Upper lobe of left lung (tissue), 6 donors: ENCODE data around the gene RERE. TPM values are rescaled to one million over a fixed set of nuclear protein-coding genes. Genes with fewer than 3 reads are reported as not detected.
"Not testable (repeated sequence)": the region's sequence is repeated elsewhere in the genome, so short reads cannot be mapped to it uniquely, and the experiment has no call there.

Source experiments
- ATAC-seq, 2 donors: fragments of 200-7000 bp; cut with Tn5 transposase; one replicate each; pipeline ENCODE4 v1.9.1; 2022; ENCODE audit warnings: mild to moderate bottlenecking in 2 of 2, moderate library complexity in 2 of 2; ENCODE audit not compliant: low FRiP score in 2 of 2
- DNase-seq, 2 donors: peaks; one replicate each; pipeline ENCODE4 v3.0.0-alpha.2; 2019 to 2020
- H3K27ac ChIP-seq, 4 donors: fragments of 200-600 bp; sonication (generic); one replicate each; pipeline ENCODE4 v1.5.1; 2016 to 2019
- H3K27me3 ChIP-seq, 4 donors: fragments of 200-600 bp; sonication (generic); one replicate each; pipeline ENCODE4 v1.5.1; 2017 to 2019
- H3K36me3 ChIP-seq, 4 donors: fragments of 200-600 bp; sonication (generic); one replicate each; pipeline ENCODE4 v1.5.1; 2016 to 2019
- H3K4me1 ChIP-seq, 4 donors: fragments of 200-600 bp; sonication (generic); one replicate each; pipeline ENCODE4 v1.5.1; 2018 to 2019
- H3K4me3 ChIP-seq, 4 donors: fragments of 200-600 bp; sonication (generic); one replicate each; pipeline ENCODE4 v1.5.1; 2017 to 2019; ENCODE audit warnings: mild to moderate bottlenecking in 2 of 4, moderate library complexity in 1 of 4
- H3K9me3 ChIP-seq, 4 donors: fragments of 200-600 bp; sonication (generic); one replicate each; pipeline ENCODE4 v1.5.1; 2018 to 2019
- CTCF ChIP-seq, 6 experiments: fragments of 450-650 bp in 4 of 6; fragments of 200-600 bp in 2 of 6; sonication (generic) in 2 of 6; IDR thresholded peaks; one replicate each; pipeline ENCODE4 v1.5.1; 2016 to 2019; ENCODE audit warnings: antibody characterized with exemption in 6 of 6
- EP300 ChIP-seq, 4 donors: sonication (generic); formaldehyde crosslinking; IDR thresholded peaks; one replicate each; pipeline ENCODE4 v1.5.1; 2017; ENCODE audit warnings: antibody characterized with exemption in 4 of 4, control low read depth in 2 of 4
- POLR2A ChIP-seq, 4 donors: fragments of 450-650 bp; IDR thresholded peaks; one replicate each; pipeline ENCODE4 v1.5.1; 2016 to 2017; ENCODE audit warnings: antibody characterized with exemption in 4 of 4, mild to moderate bottlenecking in 2 of 4
- POLR2AphosphoS5 ChIP-seq, 2 donors: sonication (generic); formaldehyde crosslinking; IDR thresholded peaks; one replicate each; pipeline ENCODE4 v1.5.1; 2017; ENCODE audit warnings: antibody characterized with exemption in 2 of 2
- WGBS, 2 donors: methylation state at CpG; one replicate each; pipeline ENCODE4 v1.1.5; 2017 to 2018; 5-methylcytosine and 5-hydroxymethylcytosine counted together
- total RNA-seq, 6 donors: library from RNA; depleted of rRNA in 4 of 6; stranded (reverse); fragments of >200 nt in 4 of 6; gene quantifications; one replicate each; pipeline versions ENCODE4 v1.1.0 to v1.2.1, GENCODE V29; 2016 to 2021
- donor health status: DM: no; HTN: no; CAD: no; lungs with moderate emphysema.
- donor health status: DM: no; HTN: yes; CAD: no; lungs with severe emphysema.

RERE gene
- total RNA-seq, 6 donors from 2014 or later: 75.5 to 222 (median 104) TPM

- Histone ChIP-seq H3K27ac (no peak overlapping the region), H3K4me1 (peaks cover 0 to 7% (median 0%) of the 10 kb centered on the region in 4 donors), H3K4me3 (no peak overlapping the region), H3K27me3 (no peaks in the 10 kb centered on the region), H3K36me3 (no peaks in the 10 kb centered on the region), H3K9me3 (peaks cover 0 to 7% (median 0%) of the 10 kb centered on the region in 4 donors)
- 93% methylated on average over 2 of the region's 2 CpGs for WGBS, 2 donors
- peak in 1 of 2 donors; percentile 63 for ATAC-seq
- TF ChIP-seq EP300 (IDR thresholded peaks at IDR 0.05): no peak
- DNase-seq: peak in 1 of 2 donors; percentile 70
These were observed 84.0 kb downstream of the RERE start for GRCh38 chr1:8733484-8733883.

- ATAC-seq (no peak), DNase-seq (no peak)
- TF ChIP-seq CTCF (IDR thresholded peaks at IDR 0.05) (no peak), POLR2A (IDR thresholded peaks at IDR 0.05) (no peak), POLR2AphosphoS5 (IDR thresholded peaks at IDR 0.05) (no peak), EP300 (IDR thresholded peaks at IDR 0.05) (no peak)
- Histone ChIP-seq H3K9me3 (peaks cover 0 to 7% (median 0%) of the 10 kb centered on the region in 4 donors), H3K27me3 (no peaks in the 10 kb centered on the region), H3K36me3 (no peaks in the 10 kb centered on the region), H3K4me1 (peaks cover 0 to 10% (median 4%) of the 10 kb centered on the region in 4 donors), H3K27ac (no peak overlapping the region), H3K4me3 (no peak overlapping the region)
- 93 to 95% methylated on average over 4 of the region's 4 CpGs for WGBS, 2 donors
These were observed 86.3 kb downstream of the RERE start for GRCh38 chr1:8731162-8731561.

GRCh38 chr1:8728464-8728863, 89.0 kb downstream of the RERE start:
- no peak overlapping the region for H3K27ac ChIP-seq

DNA sequence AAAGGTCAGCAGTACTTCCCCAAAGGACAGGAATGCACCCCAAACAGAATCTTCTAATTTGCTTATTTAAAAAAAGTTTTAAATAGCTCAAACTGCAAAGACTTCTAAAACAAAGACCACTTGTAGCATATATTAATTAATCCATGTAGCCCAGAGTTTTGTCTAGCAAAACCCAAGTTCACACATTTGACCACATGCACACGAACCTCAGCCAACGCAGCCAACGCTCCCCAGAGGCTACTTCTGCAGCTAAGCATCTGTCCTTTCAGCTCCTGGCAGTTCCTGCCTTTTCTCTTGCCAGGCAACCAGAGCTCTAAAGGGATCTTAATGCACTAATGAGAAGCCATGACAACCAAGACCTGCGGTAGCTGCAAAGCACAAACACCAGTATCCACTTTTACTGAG, 89.6 kb downstream of the RERE start:
- ATAC-seq (no peak), DNase-seq (no peak)
- H3K4me3 ChIP-seq: no peak overlapping the region
- 39 to 66% methylated on average over 4 of the region's 4 CpGs for WGBS, 2 donors
- H3K36me3 ChIP-seq: no peaks in the 10 kb centered on the region
- peaks cover 0 to 15% (median 10%) of the 10 kb centered on the region in 4 donors for H3K4me1 ChIP-seq
- peaks cover 0 to 7% (median 0%) of the 10 kb centered on the region in 4 donors for H3K9me3 ChIP-seq
- H3K27ac ChIP-seq: no peak overlapping the region
- TF ChIP-seq EP300 (IDR thresholded peaks at IDR 0.05) (no peak), POLR2A (IDR thresholded peaks at IDR 0.05) (no peak), CTCF (IDR thresholded peaks at IDR 0.05) (no peak), POLR2AphosphoS5 (IDR thresholded peaks at IDR 0.05) (no peak)
- H3K27me3 ChIP-seq: no peaks in the 10 kb centered on the region

More at GRCh38 chr1:8728464-8728863, 89.0 kb downstream of the RERE start:
- Histone ChIP-seq H3K9me3 (peaks cover 0 to 7% (median 0%) of the 10 kb centered on the region in 4 donors), H3K27me3 (no peaks in the 10 kb centered on the region), H3K4me3 (no peak overlapping the region), H3K36me3 (no peaks in the 10 kb centered on the region), H3K4me1 (peaks cover 0 to 8% (median 6%) of the 10 kb centered on the region in 4 donors)
- WGBS, 2 donors: 78 to 82% methylated on average over 3 of the region's 3 CpGs
- TF ChIP-seq EP300 (IDR thresholded peaks at IDR 0.05) (no peak), POLR2AphosphoS5 (IDR thresholded peaks at IDR 0.05) (no peak), CTCF (IDR thresholded peaks at IDR 0.05) (no peak), POLR2A (IDR thresholded peaks at IDR 0.05) (no peak)
- ATAC-seq (no peak), DNase-seq (no peak)

DNA sequence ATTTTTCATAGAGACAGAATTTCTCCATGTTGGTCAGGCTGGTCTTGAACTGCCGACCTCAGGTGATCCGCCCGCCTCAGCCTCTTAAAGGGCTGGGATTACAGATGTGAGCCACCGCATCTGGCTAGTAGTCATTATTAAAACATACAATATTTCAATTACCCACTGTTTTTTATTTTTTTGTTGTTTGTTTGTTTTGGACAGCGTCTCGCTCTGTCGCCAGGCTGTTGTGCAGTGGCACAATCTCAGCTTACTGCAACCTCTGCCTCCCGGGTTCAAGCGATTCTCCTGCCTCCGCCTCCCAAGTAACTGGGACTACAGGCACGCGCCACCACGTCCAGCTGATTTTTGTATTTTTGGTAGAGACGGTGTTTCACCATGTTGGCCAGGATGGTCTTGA, 90.1 kb downstream of the RERE start:
- WGBS, 2 donors: 94 to 96% methylated on average over 14 of the region's 14 CpGs
- H3K36me3 ChIP-seq, H3K27me3 ChIP-seq, H3K4me3 ChIP-seq, DNase-seq, H3K27ac ChIP-seq, ATAC-seq, H3K9me3 ChIP-seq: not testable (repeated sequence)
- peaks cover 0 to 17% (median 13%) of the 10 kb centered on the region in 4 donors for H3K4me1 ChIP-seq

DNA sequence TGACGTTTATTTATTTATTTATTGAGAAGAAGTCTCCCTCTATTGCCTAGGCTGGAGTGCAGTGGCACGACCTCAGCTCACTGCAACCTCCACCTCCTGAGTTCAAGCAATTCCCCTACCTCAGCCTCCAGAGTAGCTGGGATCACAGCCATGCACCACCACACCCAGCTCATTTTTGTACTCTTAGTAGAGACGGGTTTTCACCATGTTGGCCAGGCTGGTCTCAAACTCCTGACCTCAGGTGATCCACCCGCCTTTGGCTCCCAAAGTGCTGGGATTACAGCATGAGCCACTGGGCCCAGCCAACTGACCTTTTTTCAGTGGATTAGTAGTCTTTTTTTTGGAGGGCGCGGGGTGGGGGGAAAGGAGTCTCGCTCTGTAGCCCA, 90.6 kb downstream of the RERE start:
- H3K27me3 ChIP-seq, H3K27ac ChIP-seq, H3K4me3 ChIP-seq, DNase-seq, H3K9me3 ChIP-seq, ATAC-seq, H3K36me3 ChIP-seq: not testable (repeated sequence)
- 59 to 68% methylated on average over 7 of the region's 7 CpGs for WGBS, 2 donors
- peaks cover 0 to 17% (median 13%) of the 10 kb centered on the region in 4 donors for H3K4me1 ChIP-seq
